Mesenchymal stem cell (in vitro differentiated cells and primary cell): Measurements from ENCODE around the gene FAM50A.

Experiments used
- DNase-seq: peaks from one replicate; pipeline ENCODE4 v3.0.0-alpha.2; 2013
- H2AFZ ChIP-seq: one replicate; pipeline ENCODE4 v1.6.1; 2013; ENCODE audit warnings: low read depth, mild to moderate bottlenecking, control low read depth, inconsistent platforms, low read length, moderate library complexity
- H2AK5ac ChIP-seq: 2 replicates; pipeline ENCODE4 v1.6.1; 2013; ENCODE audit warnings: low read length, moderate library complexity, mild to moderate bottlenecking, inconsistent platforms; ENCODE audit not compliant: severe bottlenecking
- H2BK120ac ChIP-seq: one replicate; pipeline ENCODE4 v1.6.1; 2013; ENCODE audit warnings: low read depth, mild to moderate bottlenecking, inconsistent platforms, low read length, moderate library complexity
- H2BK12ac ChIP-seq, 2 experiments: one replicate each; pipeline ENCODE4 v1.6.1; 2013; ENCODE audit warnings: inconsistent platforms in 2 of 2, low read length in 2 of 2, mild to moderate bottlenecking in 2 of 2, moderate library complexity in 2 of 2, control low read depth in 1 of 2
- H2BK15ac ChIP-seq: one replicate; pipeline ENCODE4 v1.6.1; 2013; ENCODE audit warnings: mild to moderate bottlenecking, low read depth, inconsistent platforms; ENCODE audit not compliant: poor library complexity, severe bottlenecking
- H2BK5ac ChIP-seq: 2 replicates; pipeline ENCODE4 v1.6.1; 2013; ENCODE audit warnings: low read depth, mild to moderate bottlenecking, low read length, control low read depth, inconsistent platforms; ENCODE audit not compliant: poor library complexity, severe bottlenecking
- H3K14ac ChIP-seq, 2 experiments: one replicate each; pipeline ENCODE4 v1.6.1; 2013; ENCODE audit warnings: inconsistent platforms in 2 of 2, low read length in 2 of 2, control low read depth in 1 of 2, mild to moderate bottlenecking in 1 of 2, moderate library complexity in 1 of 2
- H3K18ac ChIP-seq, 2 experiments: one replicate each; pipeline ENCODE4 v1.6.1; 2013; ENCODE audit warnings: inconsistent platforms in 2 of 2, low read length in 2 of 2, control low read depth in 1 of 2, low read depth in 1 of 2, mild to moderate bottlenecking in 1 of 2
- H3K23ac ChIP-seq, 2 experiments: one replicate each; pipeline ENCODE4 v1.6.1; 2013; ENCODE audit warnings: inconsistent platforms in 2 of 2, low read length in 2 of 2, mild to moderate bottlenecking in 2 of 2, moderate library complexity in 2 of 2, control low read depth in 1 of 2
- H3K27ac ChIP-seq: 2 replicates; pipeline ENCODE4 v1.5.1; 2013; ENCODE audit warnings: mild to moderate bottlenecking, moderate library complexity, low read length, control low read depth, inconsistent platforms; ENCODE audit not compliant: poor library complexity, severe bottlenecking
- H3K27me3 ChIP-seq, 2 experiments: 2 replicates each; pipeline versions ENCODE4 v1.6.1 to v1.7.0; 2013; ENCODE audit warnings: low read length in 2 of 2, mild to moderate bottlenecking in 2 of 2, moderate library complexity in 2 of 2, control low read depth in 1 of 2, inconsistent platforms in 1 of 2; ENCODE audit not compliant: control insufficient read depth in 1 of 2, insufficient read depth in 1 of 2
- H3K36me3 ChIP-seq, 2 experiments: 2 replicates each; pipeline versions ENCODE4 v1.6.1 to v1.7.0; 2013; ENCODE audit warnings: low read length in 2 of 2, control low read depth in 1 of 2, inconsistent platforms in 1 of 2, low read depth in 1 of 2, mild to moderate bottlenecking in 1 of 2; ENCODE audit not compliant: insufficient read depth in 2 of 2, control insufficient read depth in 1 of 2
- H3K4ac ChIP-seq, 2 experiments: one replicate each; pipeline ENCODE4 v1.6.1; 2013; ENCODE audit warnings: inconsistent platforms in 2 of 2, low read length in 2 of 2, mild to moderate bottlenecking in 2 of 2, moderate library complexity in 2 of 2, control low read depth in 1 of 2, low read depth in 1 of 2
- H3K4me1 ChIP-seq: 2 replicates; pipeline ENCODE4 v1.6.1; 2013; ENCODE audit warnings: low read depth, low read length, control low read depth; ENCODE audit not compliant: control insufficient read depth, insufficient read depth
- H3K4me2 ChIP-seq: 2 replicates; pipeline ENCODE4 v1.6.1; 2013; ENCODE audit warnings: low read length, mild to moderate bottlenecking, inconsistent platforms; ENCODE audit not compliant: poor library complexity, severe bottlenecking
- H3K4me3 ChIP-seq, 2 experiments: 2 replicates each; pipeline versions ENCODE4 v1.5.1 to v1.7.0; 2013; ENCODE audit warnings: low read length in 2 of 2, mild to moderate bottlenecking in 2 of 2, control low read depth in 1 of 2, low read depth in 1 of 2; ENCODE audit not compliant: insufficient read depth in 1 of 2
- H3K79me1 ChIP-seq: replicated peaks from 2 replicates; pipeline ENCODE4 v1.6.1; 2013; ENCODE audit warnings: mild to moderate bottlenecking, control low read depth, low read length, inconsistent platforms; ENCODE audit not compliant: poor library complexity, severe bottlenecking
- H3K9ac ChIP-seq: 2 replicates; pipeline ENCODE4 v1.7.0; 2013; ENCODE audit warnings: mild to moderate bottlenecking, low read length, moderate library complexity
- H3K9me3 ChIP-seq: 2 replicates; pipeline ENCODE4 v1.7.0; 2013; ENCODE audit warnings: mild to moderate bottlenecking, low read length; ENCODE audit not compliant: control insufficient read depth
- H4K8ac ChIP-seq: one replicate; pipeline ENCODE4 v1.6.1; 2013; ENCODE audit warnings: inconsistent platforms, mild to moderate bottlenecking, low read length, moderate library complexity
- H4K91ac ChIP-seq: one replicate; pipeline ENCODE4 v1.6.1; 2013; ENCODE audit warnings: mild to moderate bottlenecking, low read length, inconsistent platforms
- WGBS: methylation state at CpG from one replicate; pipeline ENCODE4 v1.1.7; 2013; ENCODE audit warnings: mixed read lengths; 5-methylcytosine and 5-hydroxymethylcytosine counted together

FAM50A gene

DNA sequence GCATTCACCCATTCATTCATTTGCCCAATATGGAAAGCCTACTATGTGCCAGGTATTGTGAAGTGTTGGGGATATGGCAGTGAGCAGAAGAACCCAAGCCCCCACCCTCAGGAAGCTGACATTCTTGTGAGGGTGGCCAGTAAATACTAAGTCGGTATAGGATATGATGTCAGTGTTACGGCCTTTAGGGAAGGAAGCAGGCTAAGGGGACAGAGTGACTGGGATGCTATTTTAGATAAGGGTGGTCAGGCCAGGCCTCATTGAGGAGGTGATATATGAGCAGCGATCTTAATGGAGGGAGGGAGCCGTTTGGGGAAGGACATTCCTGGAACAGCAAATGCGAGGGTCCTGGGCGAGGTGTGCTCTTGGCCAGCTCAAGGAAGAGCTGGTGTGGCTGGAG, 13.5 kb upstream of the FAM50A start:
- Histone ChIP-seq H2AK5ac (no peak overlapping the region), H2BK12ac (no peak overlapping the region), H3K4ac (no peak overlapping the region), H2BK15ac (no peak overlapping the region), H4K8ac (no peak overlapping the region), H3K79me1 (peaks cover 10% of the 10 kb centered on the region), H3K14ac (peak overlapping the region in 1 of 2 experiments; percentile 48), H3K27ac (no peak overlapping the region), H3K27me3 (peaks cover 0 to 3% of the 10 kb centered on the region in 2 experiments), H3K23ac (peak overlapping the region in 1 of 2 experiments; percentile 50), H3K9ac (no peak overlapping the region), H2BK120ac (no peak overlapping the region), H4K91ac (no peak overlapping the region), H3K9me3 (no peaks in the 10 kb centered on the region), H2BK5ac (no peak overlapping the region), H2AFZ (no peak overlapping the region), H3K36me3 (peaks cover 37 to 47% of the 10 kb centered on the region in 2 experiments), H3K4me1 (peaks cover 25% of the 10 kb centered on the region), H3K4me2 (no peak overlapping the region), H3K18ac (no peak overlapping the region), H3K4me3 (peak overlapping the region in 1 of 2 experiments; percentile 13)
- DNase-seq = no peak
- WGBS = 69% methylated on average over 6 of the region's 6 CpGs

DNA sequence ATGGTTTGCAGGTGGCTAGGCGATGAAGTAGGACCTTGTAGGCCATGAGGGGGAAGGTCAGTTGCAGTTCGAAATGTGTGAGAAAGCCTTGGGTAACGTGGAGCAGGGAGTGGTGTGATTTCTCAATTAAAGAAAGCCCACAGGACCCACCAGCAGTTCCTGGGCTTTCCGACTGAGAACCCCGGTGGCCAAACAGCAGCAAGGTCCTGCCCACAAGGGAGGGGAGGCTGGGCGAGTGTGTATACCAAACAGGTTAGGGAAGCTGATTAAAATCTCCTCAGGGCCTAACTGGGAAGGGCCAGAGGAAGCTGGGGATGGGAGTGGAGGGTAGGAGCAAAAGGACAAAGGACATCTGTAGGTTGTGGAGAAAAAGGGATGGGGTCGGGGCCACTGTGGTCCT, 13.0 kb upstream of the FAM50A start:
- no peak overlapping the region for H3K14ac ChIP-seq
- no peak overlapping the region for H3K18ac ChIP-seq
- H3K4me2 ChIP-seq = no peak overlapping the region
- H3K9me3 ChIP-seq = no peaks in the 10 kb centered on the region
- H3K4me1 ChIP-seq = peaks cover 25% of the 10 kb centered on the region
- no peak for DNase-seq
- peaks cover 10% of the 10 kb centered on the region for H3K79me1 ChIP-seq
- no peak overlapping the region for H2BK15ac ChIP-seq
- no peak overlapping the region for H2BK12ac ChIP-seq
- H4K8ac ChIP-seq = no peak overlapping the region
- no peak overlapping the region for H2BK5ac ChIP-seq
- no peak overlapping the region for H2AK5ac ChIP-seq
- no peak overlapping the region for H2AFZ ChIP-seq
- no peak overlapping the region for H3K9ac ChIP-seq
- no peak overlapping the region for H4K91ac ChIP-seq
- no peak overlapping the region for H2BK120ac ChIP-seq
- H3K27ac ChIP-seq = no peak overlapping the region
- H3K23ac ChIP-seq = peak overlapping the region in 1 of 2 experiments; percentile 50
- 84% methylated on average over 7 of the region's 7 CpGs for WGBS
- peaks cover 0 to 3% of the 10 kb centered on the region in 2 experiments for H3K27me3 ChIP-seq
- no peak overlapping the region for H3K4ac ChIP-seq
- H3K36me3 ChIP-seq = peaks cover 41 to 51% of the 10 kb centered on the region in 2 experiments
- peak overlapping the region in 1 of 2 experiments; percentile 13 for H3K4me3 ChIP-seq

DNA sequence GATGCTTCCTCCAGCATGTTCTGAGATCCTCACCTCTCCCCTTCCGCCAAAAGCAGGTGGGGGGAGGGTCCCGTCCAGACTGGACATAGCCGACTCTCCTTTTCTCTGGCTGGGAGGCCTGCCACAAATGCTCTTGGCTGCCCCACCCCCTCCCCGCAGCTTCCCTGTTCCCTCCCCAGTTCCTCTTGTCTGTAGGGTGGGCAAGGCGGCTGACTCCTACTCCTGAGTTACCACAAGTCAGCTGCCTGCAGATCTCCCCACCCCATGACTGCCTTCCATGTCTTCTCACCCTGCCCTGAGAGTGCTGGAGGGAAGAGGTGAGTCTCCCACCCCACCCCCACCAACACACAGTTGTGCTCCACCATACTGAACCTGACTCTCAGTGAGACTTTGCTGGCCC, 12.6 kb upstream of the FAM50A start:
- peaks cover 10% of the 10 kb centered on the region for H3K79me1 ChIP-seq
- H3K18ac ChIP-seq = no peak overlapping the region
- no peak overlapping the region for H2BK120ac ChIP-seq
- peaks cover 0 to 3% of the 10 kb centered on the region in 2 experiments for H3K27me3 ChIP-seq
- no peak overlapping the region for H2BK5ac ChIP-seq
- no peak overlapping the region for H3K4me2 ChIP-seq
- no peak overlapping the region for H3K14ac ChIP-seq
- H3K9me3 ChIP-seq = no peaks in the 10 kb centered on the region
- H3K4me1 ChIP-seq = peaks cover 26% of the 10 kb centered on the region
- no peak overlapping the region for H3K9ac ChIP-seq
- no peak overlapping the region for H2BK15ac ChIP-seq
- no peak overlapping the region for H3K4me3 ChIP-seq
- no peak overlapping the region for H4K8ac ChIP-seq
- no peak overlapping the region for H3K4ac ChIP-seq
- 81% methylated on average over 3 of the region's 5 CpGs for WGBS
- H2AFZ ChIP-seq = no peak overlapping the region
- H4K91ac ChIP-seq = no peak overlapping the region
- H2AK5ac ChIP-seq = no peak overlapping the region
- no peak overlapping the region for H3K27ac ChIP-seq
- no peak overlapping the region for H3K23ac ChIP-seq
- peaks cover 43 to 54% of the 10 kb centered on the region in 2 experiments for H3K36me3 ChIP-seq
- no peak for DNase-seq
- H2BK12ac ChIP-seq = peak overlapping the region in 1 of 2 experiments; percentile 52

DNA sequence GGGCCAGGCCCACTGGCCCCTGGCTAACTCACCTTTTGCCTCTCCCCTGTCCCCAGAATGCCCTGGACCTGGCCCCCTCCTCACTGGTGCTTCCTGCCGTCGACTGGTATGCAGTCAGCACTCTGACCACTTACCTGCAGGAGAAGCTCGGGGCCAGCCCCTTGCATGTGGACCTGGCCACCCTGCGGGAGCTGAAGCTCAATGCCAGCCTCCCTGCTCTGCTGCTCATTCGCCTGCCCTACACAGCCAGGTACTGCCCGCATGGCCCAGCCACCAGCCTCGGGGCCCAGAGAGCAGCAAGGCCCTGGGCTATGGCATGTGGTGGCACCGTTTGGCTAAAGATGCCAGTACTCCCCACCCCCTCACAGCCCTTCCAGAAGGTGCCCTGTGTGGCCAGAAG, 11.7 kb upstream of the FAM50A start:
- Histone ChIP-seq H3K4me1 (peaks cover 26% of the 10 kb centered on the region), H2BK120ac (no peak overlapping the region), H3K14ac (no peak overlapping the region), H3K9me3 (no peaks in the 10 kb centered on the region), H3K18ac (no peak overlapping the region), H3K9ac (no peak overlapping the region), H3K4me2 (no peak overlapping the region), H3K4ac (no peak overlapping the region), H4K8ac (no peak overlapping the region), H3K27ac (no peak overlapping the region), H2BK5ac (no peak overlapping the region), H3K79me1 (peaks cover 10% of the 10 kb centered on the region), H3K36me3 (peaks cover 43 to 55% of the 10 kb centered on the region in 2 experiments), H2AFZ (no peak overlapping the region), H4K91ac (no peak overlapping the region), H3K23ac (no peak overlapping the region), H2AK5ac (no peak overlapping the region), H2BK12ac (no peak overlapping the region), H3K27me3 (peaks cover 0 to 3% of the 10 kb centered on the region in 2 experiments), H3K4me3 (no peak overlapping the region), H2BK15ac (no peak overlapping the region)
- no peak for DNase-seq
- WGBS = 96% methylated on average over 4 of the region's 8 CpGs
